OCI-LY3 (cell line): ENCODE data around the gene ACSL4.

Experiments used
- CTCF ChIP-seq: fragments of 200-600, 300-600 bp; sonication (generic); IDR thresholded peaks from 2 replicates; pipeline ENCODE4 v1.5.1; 2014; ENCODE audit warnings: antibody characterized with exemption, low read length, low read depth
- EZH2phosphoT487 ChIP-seq: fragments of 200-600 bp; shearing (Covaris generic); IDR thresholded peaks from 2 replicates; pipeline ENCODE4 v1.6.1; 2018; ENCODE audit warnings: antibody characterized with exemption, mixed run types, low read depth

GRCh38 chrX:109732017-109732801 is 848 bp downstream of the ACSL4 start:
- TF ChIP-seq CTCF (no peak), EZH2phosphoT487 (no peak)
